Fibroblast of skin of abdomen (primary cell): ENCODE measurements around the gene CHD5.

Experiments
- DNase-seq: peaks from one replicate; pipeline ENCODE4 v3.0.0-alpha.2; 2013

Gene CHD5

GRCh38 chr1:6110326-6110725 lies 69.8 kb downstream of the CHD5 start:
- no peak for DNase-seq

DNA sequence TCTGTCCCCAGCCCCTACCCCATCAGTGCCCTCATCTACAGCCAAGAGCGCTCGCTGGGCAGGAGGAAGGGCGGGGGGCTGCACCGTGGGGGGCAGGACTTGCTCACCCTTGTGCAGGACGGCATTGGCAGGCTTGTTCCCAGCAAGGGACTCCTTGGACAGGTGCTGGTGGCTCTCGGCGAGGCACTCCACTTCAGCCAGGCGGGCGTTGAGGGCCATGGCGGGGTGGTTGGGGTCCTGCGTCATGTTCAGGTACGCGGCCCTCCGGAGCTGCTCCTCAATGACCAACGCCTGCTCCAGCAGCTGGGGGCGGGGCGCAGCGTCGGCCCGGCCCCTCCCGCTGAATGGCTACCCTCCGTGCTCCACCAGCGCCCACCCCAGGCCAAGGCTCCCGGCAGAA lies 70.4 kb downstream of the CHD5 start:
- DNase-seq: no peak

DNA sequence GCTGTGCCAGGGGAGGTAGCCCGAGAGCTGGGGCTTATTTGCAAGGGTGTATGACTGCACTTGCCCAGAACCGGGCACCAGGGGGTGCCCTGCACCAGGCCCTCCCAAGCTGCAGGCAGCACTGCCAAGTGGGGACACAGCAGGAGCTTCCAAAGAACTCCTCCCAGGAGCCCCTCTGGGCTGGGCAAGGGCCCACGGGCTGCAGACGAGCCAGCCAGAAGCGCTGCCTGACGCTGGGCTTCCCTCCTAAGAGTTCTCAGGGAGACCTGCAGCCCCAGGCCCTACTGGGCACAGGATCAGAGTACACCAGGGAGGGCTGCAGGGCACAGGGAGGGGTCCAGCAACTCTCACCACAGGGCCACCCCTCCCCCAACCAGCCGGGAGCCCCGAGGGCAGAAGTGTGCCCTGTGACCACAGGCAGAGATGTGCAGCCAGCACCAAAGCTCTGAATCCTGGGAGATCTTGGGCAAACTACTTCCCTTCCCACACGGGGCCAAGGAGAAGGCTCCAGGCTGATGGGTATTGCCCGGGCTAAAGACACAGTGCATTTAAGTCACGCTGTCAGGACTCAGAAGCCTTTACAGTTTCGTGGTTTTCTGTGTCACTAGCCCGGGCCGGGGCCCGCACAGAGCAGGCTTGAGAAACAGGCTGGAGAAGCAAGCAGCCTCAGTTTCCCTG lies 71.0 kb downstream of the CHD5 start:
- peak; percentile 5 for DNase-seq

- no peak for DNase-seq
Measured at GRCh38 chr1:6108476-6108875, 71.6 kb downstream of the CHD5 start.

DNA sequence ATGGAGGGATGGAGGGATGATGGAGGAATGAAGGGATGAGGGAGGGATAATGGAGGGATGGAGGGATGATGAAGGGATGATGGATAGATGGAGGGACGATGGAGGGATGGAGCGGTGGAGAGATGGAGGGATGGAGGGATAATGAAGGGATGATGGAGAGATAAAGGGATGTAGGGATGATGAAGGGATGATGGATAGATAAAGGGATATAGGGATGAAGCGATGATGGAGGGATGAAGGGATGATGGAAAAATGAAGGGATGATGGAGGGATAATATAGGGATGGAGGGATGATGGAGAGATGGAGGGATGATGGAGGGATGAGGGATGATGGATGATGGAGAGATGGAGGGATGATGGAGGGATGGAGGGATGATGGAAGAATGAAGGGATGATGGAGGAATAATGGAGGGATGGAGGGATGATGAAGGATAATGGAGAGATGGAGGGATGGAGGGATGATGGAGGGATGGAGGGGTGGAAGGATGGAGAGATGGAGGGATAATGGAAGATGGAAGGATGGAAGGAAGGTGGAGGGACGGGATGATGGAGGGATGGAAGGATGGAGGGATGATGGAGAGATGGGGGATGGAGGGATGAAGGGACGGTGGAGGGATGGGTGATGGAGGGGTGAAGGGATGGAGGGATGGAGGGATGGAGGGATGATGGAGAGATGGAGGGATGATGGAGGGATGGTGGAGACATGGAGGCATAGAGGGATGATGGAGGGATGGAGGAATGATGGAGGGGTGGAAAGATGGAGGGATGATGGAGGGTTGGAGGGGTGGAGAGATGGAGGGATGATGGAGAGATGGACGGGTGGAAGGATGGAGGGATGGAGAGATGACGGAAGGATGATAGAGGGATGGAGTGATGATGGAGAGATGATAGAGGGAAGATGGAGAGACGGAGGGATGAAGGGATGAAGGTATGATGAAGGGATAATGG lies 72.4 kb downstream of the CHD5 start:
- no peak for DNase-seq

DNA sequence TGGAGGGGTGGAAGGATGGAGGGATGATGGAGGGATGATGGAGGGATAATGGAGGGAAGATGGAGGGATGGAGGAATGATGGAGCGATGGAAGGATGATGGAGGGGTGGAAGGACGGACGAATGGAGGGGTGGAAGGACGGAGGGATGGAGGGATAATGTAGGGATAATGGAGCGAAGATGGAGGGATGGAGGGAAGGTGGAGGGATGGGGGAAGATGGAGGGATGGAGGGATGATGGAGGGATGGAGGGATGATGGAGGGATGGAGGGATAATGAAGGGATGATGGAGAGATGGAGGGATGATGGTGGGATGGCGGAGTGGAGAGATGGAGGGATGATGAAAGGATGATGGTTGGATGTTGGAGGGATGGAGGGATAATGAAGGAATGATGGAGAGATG lies 73.1 kb downstream of the CHD5 start:
- DNase-seq: no peak

DNA sequence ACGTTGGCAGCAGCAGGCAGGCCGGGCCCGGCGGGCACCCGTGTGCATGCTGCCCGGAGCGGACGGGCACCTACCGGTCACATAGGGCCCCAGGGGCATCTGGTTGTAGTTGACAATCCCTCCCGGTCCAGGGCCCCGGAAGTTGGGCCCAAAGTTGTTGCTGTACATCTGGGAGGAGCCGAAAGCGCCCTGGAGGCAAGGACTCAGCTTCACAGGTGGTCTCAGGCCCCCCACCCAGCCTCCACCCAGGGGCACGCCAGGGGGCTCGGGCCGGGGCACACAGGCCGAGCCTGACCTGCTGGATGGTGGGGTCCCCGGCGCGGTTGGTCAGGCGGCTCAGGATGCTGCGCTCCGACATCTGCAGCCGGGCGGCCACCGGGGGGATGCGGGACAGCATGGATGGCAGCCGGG lies 73.8 kb downstream of the CHD5 start:
- DNase-seq: no peak

DNA sequence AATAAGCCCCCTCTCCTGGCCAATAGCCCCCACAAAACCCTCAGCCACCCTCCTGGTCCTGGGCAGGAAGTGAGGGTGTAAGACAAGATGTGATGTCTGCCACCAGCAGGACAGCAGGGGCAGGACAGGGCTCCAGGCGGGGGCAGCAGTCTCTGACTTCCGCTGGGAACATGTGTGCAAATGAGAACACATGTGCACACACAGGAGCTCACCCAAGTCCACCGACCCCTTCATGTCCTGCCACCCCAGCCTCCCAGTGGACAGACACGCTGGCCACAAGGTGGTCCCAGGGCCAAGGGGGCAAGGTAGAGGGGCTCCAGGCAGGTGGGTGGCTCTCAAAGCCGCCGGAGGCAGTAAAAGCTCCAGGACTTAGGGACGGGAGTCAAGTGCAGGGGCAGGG lies 74.4 kb downstream of the CHD5 start:
- DNase-seq: no peak

GRCh38 chr1:6105218-6105679 lies 74.9 kb downstream of the CHD5 start:
- DNase-seq: no peak

DNA sequence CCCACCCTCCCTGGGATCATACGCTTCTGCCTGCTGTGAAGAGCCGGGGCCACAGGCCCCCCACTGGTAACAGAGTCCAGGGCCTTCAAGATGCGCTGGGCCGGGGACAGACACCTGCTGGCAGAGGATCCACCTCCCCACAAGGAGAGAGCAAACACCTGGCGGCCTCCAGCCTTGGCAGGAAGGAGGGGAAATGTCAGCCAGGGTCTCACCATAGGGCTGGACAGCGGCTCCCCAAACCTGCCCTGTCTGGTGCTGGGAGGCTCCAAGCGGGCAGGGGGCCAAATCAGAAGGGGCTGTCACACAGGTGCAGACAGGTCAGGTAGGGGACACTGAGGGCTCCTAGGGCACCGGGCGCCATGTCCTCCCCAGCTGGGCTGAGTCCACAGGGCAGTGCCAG lies 75.5 kb downstream of the CHD5 start:
- no peak for DNase-seq

GRCh38 chr1:6103854-6104530 lies 76.1 kb downstream of the CHD5 start:
- DNase-seq: no peak

DNA sequence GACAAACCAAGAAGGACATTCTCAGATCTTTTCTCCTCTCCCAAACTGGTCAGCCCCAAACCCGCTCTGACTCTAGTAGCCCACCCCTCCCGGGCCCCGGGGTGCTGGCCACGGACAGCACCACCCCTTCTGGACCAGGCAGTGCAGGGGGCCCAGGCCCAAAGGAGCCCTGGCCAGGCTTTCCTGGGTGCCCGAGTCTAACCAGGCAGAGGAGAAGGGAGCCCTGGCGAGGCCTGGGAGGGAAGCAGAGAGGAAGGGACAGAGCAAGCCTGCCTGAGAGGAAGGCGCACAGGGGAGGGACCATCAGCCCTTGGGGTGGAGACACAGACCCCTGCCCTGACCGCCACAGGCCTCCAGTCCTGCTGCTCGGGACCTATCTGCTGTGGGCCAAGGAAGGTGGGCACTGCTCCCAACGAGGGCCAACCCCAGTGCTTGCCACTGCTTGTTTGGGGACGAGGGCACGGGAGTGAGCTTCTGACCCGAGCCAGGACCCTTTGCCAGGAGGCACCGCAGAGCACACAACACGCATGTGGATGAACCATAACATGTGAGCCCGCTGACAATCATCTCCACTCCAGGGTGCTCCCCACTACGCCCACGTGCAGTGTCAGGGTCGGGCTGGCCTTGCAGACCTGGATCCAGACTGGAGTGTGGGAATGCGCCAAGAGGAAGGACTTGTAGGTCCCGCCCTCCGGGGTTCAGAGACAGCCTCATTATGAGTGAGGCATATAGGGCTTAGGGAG lies 76.8 kb downstream of the CHD5 start:
- DNase-seq: no peak

GRCh38 chr1:6102532-6102845 lies 77.6 kb downstream of the CHD5 start:
- DNase-seq: no peak

DNA sequence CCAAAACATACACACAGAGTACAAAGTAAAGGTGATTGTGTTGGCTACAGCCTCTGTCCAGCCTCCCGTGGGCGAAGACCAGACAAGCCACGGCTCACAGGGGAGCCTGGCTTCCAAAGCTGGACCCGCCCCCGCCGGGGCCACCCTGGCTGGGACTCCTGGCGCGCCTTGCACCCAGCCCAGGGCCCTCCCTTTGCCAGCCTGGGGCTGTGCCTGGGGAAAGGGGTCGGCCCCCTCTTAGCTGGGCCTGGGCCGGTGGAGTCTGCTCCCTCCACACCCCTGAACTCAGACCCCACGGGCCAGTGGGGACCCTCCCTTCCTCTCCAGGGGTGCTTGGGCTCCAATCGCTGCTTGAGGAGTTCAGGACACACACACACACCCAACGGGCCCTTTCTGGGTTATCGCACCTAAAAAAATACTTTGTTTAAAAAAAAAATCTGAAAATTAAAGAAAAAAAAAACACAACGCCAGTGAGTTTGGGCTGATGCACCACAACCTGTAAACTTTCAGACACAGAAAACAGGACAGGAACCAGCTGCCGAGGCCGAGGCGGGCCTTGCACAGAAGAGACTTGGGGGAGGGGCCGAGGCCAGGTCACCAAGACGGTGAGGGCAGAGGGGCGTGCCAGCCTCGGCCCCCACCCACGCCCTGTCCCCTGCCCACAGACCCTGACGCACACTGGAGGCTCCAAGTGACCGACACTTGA lies 78.1 kb downstream of the CHD5 start:
- no peak for DNase-seq

GRCh38 chr1:6100861-6101783 lies 79.0 kb downstream of the CHD5 start:
- DNase-seq: no peak

GRCh38 chr1:6099787-6100765 lies 80.0 kb downstream of the CHD5 start:
- no peak for DNase-seq

DNA sequence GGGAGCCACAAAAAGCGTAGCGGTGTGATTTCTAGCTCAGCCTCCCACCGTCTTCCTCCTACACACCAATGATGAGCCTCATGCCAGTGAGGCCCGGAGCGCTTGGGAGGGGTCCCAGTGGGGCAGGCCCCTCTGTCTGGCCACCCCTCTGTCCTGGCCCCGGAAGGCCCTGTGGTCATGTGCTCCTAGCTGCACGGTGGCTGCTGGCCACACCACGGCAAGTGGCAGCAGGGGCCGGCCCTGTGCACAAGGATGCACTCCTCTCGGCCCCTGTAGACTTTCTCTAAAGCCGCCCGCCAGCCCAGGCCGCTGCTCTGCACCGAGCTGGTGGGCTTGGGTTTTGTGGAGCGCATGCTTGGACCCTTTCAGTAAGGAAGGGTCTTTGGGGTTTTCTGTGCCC lies 80.8 kb downstream of the CHD5 start:
- no peak for DNase-seq

DNA sequence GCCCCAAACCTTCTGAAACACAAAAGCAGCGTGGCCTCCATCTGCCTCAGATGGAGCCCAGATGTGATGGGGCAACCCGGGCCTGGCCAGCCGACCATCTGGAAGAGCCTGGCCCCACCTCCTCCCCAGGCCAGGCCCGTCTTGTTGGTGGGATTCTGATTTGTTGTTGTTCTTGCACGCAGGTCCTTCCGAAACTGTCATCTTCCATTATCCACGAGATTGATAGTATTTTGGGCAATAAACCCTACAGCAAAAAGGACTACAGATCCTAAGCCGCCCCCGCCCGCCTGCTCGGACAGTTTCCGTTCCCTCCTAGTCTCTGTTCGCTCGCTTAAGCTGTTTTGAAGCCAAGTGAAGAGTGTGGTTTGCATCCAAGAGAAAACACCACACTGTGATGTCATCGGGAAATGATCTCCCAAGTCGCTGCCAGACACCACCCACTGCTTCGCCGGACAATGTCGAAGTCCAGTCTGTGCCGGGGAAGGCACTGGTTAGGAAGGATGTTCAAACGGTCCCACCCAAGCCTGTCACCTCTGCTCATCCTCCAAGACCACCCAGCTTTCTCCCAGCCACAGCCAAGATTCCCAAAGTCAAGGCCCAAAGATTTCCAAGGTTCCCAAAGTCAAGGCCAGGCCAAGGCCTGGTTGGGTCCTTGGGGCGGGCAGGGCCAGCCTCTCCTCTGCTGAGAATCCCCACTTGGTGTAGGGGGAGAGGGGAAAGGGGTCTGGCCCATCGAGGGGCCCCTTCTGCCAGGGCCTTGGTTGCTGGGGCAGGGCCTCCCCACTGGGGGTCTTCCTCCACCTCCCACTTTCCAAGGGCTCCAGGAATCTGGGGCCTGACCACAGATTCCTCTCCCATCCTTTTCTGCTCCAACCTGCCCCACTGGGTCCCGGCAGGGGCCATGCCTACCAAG lies 81.6 kb downstream of the CHD5 start:
- DNase-seq: peak; percentile 43

DNA sequence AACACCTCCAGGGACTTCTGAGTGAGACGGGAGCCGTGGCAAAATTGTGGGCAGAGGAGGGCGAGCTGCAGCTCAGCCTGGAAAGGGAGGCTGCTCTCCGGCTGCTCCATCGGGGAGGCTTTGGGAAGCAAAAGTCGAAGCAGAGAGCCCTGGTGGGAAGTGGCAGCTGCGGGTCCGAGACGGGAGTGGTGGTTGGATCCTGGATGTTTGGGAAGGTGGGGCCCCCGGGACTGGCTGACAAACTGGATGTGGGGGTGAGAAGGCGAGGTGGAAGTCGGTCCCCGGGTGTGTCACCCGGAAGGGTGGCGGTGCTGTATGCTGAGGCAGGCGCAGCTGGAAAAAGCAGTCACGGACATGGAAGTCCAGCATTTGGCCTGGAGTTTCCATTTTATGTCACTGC lies 82.3 kb downstream of the CHD5 start:
- no peak for DNase-seq
